ENCODE measurements around the gene KAZN.

KAZN gene

DNA sequence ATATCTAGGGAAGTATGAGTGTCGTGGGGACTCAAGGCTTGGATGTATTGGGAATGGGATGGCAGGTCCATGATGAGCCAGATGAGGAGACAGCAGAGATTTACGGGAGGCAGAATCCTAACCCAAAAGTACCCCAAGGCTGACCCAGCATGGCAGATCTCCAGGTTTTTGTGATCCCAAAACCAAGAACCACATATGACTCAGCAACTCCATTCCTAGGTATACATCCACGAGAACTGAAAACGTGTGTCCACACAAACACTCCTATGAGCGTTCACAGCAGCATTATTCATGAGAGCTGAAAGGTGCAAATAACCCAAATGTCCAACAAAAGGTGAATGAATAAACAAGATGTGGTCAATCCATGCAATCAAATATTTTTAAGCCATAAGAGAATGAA, 201.5 kb downstream of the KAZN start:
- DNase-seq (ENCODE audit: low spot score), result no peak

DNA sequence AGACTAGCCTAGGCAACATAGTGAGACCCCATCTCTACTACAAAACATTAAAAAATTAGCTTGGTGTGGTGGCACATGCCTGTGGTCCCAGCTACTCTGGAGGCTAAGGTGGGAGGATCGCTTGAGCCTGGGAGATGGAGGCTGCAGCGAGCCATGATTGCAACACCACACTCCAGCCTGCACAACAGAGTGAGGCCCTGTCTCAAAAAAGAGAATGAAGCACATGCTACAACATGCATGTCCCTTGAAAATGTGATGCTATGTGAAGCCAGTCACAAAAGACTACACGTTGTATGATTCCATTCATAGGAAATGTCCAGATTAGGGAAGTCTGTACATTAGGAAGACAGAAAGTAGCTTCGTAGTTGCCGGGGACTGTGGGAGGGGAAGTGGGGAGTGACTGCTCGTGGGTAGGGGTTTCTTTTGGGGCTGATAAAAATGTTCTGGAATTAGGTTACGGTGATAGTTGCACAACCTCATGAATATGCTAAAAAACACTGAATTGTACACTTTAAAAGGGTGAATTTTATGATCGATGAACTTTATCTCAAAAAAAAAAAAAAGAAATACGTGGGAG, 202.1 kb downstream of the KAZN start:
- DNase-seq (ENCODE audit: low spot score), result no peak

DNA sequence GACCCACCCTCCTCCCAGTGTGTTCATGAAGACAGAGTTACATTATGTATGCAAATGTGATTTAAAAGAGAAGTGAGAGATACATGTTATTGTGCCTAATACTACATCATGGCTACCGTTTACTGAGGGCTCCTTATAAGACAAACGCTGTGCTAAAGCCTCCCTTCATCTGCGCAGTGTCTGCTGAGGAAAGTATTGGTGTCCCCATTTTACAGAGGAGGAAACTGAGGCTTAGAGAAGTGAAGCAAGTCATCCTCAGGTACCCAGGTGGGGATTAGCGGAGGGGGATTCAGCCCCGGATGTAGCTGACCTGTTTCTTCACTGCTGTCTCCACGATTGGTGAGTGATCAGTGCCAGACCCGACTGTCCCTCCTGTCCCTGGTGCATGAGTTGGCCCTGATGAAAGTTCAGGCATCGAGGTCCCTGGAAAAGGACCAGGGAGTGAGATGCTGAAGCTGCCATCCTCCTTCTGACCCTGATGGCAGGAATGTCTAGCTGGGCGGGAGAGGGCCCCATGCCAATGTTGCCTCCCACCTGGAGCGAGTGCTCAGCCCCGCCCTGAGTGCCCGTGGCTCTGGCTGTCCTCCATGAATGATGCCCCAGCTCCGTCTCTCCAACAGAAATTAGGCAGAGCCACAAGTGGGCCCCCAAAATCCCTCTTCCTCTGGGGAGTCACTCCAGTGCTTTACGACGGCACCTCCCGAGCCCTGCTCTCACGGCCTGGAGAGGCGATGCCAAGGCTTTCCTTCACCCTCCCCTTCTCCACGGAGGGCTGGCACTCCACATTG, 204.7 kb downstream of the KAZN start:
- no peak for DNase-seq (ENCODE audit: low spot score)

DNA sequence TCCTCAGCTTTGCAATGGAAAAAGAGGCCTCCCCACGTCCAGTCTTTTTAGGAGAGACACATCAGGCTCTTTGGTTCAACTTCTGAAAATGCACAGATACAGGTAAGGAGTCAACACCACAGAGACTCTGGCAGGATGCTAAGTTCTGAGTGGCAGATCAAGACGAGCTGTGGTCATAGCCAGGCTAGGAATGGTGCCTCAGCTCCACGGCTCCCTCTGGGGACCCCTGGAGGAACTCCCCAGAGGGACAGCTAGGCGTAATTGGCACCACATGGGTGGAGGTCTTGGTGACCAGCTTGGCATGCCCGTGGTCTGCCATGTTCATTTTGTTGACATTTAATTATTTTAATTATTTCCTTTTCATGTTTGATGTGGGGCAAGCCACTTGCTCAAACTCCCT, 206.1 kb downstream of the KAZN start:
- DNase-seq (ENCODE audit: low spot score), result no peak

DNA sequence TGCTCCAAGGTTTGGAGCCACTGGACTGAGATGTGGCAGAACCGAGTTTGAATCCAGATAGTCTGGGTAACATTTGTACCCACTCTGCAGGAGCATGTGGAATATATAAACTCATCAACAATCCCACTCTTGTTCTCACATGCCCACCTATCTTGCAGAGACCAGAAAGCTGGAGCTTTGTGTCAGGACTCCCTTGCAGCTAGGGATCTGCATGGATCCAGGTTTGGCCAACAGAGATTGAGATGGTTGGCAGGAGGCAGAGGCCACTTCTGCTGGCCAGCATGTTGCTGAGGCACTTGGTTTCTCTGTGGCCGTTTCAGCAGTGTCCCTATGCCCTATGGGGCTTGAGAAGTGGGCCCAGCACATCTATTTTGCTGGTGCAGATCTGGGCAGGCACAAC, 208.3 kb downstream of the KAZN start:
- DNase-seq (ENCODE audit: low spot score), result no peak

DNA sequence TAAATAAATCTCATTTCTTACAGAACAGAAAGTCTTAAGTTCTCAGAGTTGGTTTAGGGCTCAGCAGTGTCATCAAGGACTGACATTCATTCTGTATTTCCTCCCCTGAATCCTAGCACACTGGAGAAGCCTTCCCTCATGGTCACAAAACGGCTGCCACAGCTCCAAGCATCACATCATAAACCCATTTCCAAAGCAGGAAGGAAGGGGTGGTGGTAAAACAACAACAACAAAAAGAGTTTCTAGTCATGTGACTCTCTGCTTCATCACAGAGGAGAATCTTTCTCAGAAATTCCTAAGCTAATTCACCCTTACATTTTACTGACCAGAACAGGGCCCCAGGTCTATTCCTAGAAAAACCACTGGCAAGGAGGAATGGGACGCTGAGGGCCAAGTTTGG, 210.3 kb downstream of the KAZN start:
- no peak for DNase-seq (ENCODE audit: low spot score)

DNA sequence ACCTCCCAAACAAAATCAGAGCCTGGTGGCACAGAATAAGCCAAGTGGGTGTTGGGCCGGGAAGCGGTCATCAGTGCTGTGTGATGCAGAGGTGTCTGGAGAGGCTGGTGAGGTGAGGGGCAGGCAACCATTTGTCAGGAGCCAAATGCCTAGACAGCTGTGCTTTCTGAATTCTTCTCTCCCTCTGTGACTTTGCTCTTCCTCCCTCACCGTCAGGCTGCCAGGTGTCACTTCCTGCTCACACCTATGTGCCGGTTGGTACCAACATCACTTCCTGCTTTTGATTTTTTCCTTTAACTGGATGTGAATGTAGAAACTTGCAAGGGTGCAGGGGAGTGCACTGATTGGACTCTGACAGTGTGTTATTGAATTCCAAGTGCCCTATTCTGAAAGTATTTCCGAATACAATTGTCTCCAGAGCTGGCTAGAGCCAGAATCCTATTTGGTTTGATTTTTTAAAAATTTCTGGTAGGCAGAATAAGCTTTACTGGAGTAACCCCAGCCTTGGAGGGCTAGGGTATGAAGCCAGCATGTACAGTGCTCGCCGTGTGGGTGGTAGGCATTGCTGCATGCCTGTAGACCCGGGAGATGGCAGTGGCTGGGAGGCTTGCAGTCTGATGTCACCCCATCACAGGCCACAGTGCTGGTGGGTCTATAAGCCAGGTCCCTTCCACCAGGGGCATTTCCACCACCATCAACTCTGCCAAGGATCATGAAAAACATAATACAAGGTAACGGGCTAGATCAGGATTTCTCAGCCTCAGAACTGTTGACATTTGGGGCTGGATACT, 210.9 kb downstream of the KAZN start:
- no peak for DNase-seq (ENCODE audit: low spot score)

DNA sequence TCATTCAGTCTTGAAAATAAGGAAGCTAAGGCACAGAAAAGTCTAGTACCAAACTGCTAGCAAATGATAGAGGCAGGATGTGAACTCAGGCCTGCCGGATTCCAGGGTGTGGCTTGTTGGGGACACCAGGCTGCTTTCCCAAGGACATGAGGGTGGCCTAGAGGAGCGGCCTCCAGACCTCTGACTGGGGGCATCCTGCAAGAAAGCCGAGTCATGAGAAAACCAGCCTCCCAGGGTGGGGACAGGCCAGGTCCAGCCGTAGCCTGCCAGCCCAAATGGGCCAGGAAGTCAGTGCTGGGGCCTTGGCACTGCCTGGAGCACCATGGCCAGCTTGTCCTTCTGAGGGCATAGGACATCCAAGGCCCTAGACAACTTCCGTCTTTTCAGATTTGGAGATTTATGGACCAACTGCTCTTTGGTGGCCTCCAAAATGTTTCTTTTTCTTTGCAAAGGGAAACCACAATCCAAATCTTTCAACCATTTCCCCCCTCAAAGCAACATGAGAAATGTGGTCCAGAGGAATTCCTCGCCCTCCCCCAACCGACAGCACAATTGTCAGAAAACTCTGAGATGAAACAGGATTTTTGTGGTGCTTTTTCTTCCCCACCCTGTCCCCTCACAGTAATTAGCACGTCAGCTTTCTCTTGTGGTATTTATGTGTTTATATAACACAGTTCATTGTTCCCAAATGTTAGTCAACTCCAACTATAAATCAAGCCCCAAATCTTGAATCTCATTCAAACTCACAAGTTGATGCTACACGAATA, 212.3 kb downstream of the KAZN start:
- no peak for DNase-seq (ENCODE audit: low spot score)

DNA sequence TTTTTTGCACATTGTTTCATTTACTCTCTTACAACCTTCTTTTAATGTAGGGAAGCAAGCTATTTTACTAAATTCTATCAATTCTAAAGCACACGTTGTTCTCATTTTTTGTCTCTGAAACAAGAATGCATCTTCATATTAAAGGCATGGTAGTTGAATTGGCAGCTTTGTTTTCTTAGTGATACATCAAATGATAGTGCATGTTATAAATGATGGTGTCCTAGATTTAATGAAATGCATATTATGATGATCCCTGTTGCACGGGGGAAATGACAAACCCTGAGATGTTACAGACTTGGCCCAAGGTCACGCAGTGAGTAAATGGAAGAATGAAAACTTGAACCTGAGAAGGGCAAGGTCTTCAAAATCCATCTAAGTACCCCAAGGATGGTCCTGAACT, 213.1 kb downstream of the KAZN start:
- DNase-seq (ENCODE audit: low spot score), result no peak

DNA sequence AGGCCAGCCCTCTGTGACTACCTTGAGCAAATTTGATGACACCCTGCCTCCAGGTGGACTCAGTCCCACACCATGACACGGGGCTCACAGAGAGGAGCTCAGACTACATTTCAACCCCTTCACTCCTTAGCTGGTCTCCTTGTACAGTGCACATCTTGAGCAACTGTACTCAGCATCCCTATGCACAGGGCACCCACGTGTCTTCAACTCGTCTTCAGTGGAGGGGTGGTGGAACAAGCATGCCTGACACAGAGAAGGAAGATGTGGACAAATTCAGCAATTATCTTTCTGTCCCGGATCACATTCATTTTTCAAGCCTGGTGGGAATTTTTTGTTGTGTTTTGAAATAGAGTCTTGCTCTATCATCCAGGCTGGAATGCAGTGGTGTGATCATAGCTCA, 213.7 kb downstream of the KAZN start:
- DNase-seq (ENCODE audit: low spot score), result no peak

DNA sequence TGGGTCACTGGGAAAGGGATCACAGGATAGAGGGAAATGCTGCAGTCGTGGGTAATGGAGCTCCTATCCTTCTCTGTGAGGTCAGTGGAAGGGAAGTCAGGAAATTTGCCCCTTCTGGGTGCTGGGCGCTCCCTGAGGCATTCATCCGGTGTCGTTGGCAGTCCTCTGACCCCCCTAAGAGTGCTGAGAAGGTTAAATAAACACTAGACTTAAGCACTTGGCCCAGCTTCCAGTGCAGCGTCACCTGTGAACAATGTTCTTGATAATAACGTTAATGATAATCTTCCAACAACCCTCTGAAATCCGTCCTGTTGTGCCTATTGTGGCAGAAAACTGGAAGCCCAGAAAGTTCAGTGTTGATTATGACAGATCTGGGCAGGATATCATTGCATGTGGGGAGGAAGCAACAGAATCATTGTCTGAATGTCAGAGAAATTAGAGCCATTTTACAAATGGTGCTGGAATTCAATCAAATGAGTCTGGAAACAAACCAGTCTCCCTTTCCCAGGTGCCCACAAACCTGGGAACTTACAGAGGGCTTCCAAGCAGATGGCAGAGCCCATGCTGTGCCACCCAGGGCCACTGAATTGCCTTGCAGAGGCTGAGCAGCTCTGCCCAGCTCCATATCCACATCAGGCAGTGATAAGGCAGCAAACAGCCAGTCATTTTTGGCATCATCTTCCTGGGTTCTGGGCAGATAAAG, 216.8 kb downstream of the KAZN start:
- no peak for DNase-seq (ENCODE audit: low spot score)

DNA sequence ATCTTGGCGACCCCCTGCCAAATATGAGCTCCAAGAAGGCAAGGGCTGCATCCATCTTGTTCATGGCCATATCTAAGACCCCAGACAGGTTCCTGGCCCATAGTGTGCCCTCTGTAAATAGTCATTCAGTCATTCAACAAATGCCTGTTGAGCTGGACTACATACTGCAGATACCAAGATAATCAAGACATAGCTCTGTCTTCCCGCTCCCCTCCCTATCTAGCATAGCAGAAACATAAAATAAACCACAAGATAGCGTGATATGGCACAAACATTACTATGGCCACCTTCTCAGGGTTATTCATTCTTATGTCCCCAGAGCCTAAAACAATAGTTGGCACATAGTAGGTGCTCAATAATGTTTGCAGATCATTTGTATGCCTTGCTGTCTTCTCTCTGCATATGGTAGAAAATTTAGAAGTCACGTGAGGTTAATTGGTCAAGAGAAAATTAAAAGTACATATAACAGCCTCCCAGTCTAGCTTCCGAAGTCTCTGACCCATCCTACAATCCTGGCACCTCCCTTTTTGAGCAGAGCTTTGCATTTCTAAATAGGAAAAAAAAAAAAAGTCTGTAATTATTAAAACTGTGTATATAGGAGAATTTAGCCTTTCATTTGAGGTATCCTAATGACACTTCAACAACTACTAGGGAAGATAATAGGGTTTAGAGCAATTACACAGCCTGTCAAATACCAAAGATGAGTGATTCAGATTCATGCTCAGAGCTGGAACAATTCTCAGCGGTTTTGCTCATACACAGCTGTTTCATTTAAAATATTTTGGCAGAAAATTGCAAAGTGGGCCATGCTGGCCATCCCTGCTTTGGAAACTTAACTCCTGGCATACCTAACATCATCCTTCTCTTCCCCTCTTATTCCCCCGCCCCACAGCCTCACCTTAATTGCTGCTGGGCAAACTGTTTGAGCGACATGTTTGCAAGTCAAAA, 219.0 kb downstream of the KAZN start:
- no peak for DNase-seq (ENCODE audit: low spot score)

DNA sequence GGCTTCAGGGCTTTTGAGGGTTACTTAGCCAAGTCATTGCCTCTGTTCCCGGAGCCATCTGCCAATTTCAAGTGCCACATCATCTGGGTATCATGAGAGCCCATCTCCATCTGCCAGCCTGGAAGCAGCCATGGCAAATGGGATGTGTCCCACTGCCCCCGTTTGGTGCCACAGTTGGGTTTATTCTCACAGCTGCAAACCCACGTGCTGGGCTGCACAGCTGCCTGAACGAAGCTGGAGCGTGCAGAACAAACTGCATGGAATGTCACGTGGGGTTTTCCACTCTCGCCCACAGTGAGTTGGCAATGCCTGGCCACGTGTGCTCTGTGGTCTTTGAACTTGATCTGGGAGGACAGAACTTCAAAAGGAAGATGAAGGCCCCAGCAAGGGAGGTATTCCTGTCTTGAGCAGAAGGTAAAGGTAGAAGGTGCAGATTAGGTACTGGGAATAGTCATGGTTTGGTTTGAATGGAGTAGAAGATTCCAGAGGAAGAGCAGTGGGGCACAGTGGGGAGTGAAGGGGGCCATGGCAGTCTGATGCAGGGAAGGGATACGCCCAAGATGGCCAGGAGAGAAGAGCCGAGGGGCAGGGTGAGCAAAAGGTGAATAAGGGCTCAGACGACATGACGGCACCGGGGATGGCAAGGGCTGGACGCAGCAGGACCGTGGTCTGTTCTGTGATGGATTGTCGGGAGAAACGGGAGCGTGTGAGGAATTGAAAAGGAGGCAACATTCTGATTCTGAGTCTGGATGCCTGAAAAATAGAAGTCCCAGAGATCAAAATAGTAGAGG, 222.0 kb downstream of the KAZN start:
- no peak for DNase-seq (ENCODE audit: low spot score)

DNA sequence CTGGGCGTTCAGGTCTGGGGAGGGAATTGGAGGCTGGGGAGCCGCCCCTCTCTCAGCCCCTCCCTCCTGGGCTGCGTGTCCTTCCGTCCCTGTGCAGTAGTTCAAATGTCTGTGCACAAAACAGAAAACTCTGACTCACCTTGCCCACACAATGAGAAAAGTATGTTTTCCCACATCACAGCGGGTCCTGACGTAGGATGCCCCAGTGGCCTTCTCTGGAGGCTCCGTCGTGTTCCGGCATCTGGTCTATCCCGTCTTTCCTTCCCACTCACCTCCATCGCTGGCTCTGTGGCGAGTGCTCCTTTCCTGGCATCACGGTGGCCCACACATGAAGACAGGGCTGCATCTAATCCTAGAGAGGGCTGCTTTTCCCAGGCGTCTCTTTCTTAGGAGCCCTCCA, 224.0 kb downstream of the KAZN start:
- no peak for DNase-seq (ENCODE audit: low spot score)

DNA sequence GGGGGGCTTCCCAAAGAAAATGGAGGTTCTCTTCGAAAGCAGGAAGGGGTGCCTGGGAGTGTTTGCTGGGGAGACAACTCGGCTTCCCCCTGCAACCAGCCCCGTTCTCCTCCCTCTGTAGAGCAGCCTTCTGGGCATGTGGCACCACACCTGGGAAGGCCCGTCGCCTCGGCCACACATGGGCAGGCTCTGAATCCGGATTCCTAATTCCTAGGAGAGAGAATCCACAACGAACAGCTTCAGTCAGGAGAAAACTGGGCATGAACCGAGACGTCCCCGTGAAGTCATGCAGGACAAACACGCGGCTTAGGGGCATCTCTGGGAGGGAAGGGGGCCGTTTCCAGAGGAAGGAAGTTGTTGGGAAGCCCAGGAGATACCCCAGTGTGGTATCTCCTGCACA, 224.5 kb downstream of the KAZN start:
- no peak for DNase-seq (ENCODE audit: low spot score)

DNA sequence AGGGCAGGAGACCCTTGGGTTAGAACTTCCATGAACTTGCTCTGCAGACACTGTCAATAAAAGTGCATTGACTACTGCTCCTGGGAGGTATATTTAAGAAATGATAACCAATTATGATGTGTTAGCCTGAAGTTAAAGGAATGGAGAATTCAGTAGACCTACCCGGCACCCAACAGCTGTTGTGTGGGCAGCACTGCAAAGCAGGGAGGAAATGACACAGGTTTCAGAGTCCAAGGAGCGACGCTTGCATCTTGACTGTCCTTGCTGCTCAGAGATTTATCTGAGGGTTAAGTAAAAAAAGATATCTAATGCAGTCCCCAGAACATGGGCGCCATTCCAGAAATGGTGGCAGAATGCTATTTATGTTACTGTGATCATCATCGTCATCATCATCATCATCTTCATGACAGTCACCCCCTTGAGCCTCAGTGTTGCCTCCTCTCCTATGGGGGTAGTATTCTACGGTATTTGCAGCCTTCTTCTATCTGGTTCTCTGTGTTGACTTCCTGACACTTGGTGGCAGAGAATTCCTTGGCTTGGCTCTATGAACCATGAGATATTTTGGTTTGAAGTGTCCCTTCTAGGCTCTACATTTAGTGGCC, 225.9 kb downstream of the KAZN start:
- DNase-seq (ENCODE audit: low spot score), result no peak

DNA sequence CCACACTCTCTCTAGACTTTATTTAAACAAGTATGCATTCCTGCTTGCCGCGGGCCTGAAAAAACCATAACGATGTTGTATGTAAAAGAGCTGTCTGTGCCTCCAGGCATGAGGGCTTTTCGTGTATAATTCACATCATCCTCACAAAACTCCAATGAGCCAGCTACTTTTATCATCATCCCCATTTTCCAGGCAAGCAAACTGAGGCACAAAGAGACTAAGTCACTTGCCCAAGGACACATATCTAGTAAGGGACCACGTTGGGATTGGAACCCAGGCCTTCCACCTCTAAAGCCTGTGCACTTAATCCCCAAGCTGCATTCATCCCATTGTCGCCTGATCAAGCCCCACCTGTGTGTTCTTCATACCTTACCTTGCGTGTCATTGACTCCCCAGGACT, 226.9 kb downstream of the KAZN start:
- DNase-seq (ENCODE audit: low spot score), result no peak

DNA sequence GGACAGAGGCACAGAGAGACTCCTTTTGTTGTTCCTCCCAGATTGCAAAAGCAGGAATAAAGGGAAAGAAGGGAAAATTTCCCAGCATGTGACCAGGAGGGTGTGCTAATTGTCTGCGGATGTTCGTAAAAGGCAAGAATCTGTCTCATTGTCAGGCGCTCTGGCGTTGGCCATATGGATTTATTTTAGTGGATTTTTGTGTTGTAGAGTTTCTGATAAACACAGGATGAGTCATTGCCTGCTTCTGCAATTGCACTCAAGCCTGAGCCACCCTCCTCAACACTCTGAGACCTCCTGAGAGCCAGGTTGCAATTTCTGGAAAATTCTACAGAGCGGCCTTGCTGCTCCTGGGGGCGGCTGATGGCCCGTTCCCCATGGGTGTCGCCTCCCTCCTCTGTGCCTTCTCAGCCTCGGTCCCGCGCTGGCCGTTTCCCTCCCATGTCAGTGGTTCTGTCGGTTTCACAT, 227.7 kb downstream of the KAZN start:
- no peak for DNase-seq (ENCODE audit: low spot score)

DNA sequence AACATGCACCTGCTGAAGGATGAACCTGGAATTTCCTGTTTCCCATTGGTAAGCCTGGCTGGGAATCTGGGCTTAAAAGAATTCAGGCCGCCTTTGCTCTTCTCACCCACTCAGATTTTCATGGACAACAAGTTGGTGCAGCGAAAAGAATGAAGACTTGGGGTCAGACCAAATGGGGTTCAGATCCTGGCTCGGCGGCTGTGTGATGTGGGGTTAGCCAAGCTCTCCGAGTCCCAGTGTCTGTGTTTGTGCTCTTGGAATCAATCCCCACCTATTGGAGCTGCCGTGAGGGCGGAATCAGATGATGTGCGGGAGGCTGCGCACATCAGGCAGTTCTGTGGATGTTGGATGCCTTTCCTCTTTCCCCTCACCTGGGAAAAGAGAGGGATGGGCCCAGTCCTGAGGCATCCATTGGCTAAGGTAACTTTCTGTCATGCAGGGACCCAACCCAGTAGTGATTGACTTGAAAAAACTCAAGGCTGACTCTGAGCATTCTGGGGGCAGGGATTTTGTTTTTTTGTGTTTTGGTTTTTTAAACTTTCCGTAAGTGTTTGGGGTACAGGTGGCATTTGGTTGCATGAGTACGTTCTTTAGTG, 228.3 kb downstream of the KAZN start:
- DNase-seq (ENCODE audit: low spot score), result no peak
